ENCODE data around the gene SMYD2. TPM values are rescaled to one million over a fixed set of nuclear protein-coding genes. Genes with fewer than 3 reads are reported as not detected.

The SMYD2 gene
- total RNA-seq, 1 donor from 2014 or later: 34.8 TPM

DNA sequence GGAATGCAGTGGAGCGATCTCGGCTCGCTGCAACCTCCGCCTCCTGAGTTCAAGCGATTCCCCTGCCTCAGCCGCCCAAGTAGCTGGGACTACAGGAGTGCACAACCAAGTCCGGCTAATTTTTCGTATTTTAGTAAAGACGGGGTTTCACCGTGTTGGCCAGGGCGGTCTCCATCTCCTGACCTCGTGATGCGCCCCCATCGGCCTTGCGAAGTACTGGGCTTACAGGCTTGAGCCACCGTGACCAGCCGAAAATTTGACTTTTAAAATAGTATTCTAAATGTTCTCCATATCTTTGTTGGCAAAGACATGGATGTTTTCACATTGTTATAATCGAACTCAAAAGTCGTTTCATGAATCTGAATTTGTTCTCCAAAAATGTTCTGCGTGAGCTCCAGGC, 36.7 kb upstream of the SMYD2 start:
- Mint-ChIP-seq H3K4me1 (no peaks in the 10 kb centered on the region), H3K4me3 (no peak overlapping the region), H3K36me3 (no peaks in the 10 kb centered on the region), H3K9me3 (no peaks in the 10 kb centered on the region), H3K27ac (no peak overlapping the region), H3K27me3 (ENCODE audit: low read depth) (no peaks in the 10 kb centered on the region)
- DNase-seq (ENCODE audit: low spot score in 2 of 2, unreplicated experiment in 2 of 2): no peak
- TF ChIP-seq, protein P1, sequence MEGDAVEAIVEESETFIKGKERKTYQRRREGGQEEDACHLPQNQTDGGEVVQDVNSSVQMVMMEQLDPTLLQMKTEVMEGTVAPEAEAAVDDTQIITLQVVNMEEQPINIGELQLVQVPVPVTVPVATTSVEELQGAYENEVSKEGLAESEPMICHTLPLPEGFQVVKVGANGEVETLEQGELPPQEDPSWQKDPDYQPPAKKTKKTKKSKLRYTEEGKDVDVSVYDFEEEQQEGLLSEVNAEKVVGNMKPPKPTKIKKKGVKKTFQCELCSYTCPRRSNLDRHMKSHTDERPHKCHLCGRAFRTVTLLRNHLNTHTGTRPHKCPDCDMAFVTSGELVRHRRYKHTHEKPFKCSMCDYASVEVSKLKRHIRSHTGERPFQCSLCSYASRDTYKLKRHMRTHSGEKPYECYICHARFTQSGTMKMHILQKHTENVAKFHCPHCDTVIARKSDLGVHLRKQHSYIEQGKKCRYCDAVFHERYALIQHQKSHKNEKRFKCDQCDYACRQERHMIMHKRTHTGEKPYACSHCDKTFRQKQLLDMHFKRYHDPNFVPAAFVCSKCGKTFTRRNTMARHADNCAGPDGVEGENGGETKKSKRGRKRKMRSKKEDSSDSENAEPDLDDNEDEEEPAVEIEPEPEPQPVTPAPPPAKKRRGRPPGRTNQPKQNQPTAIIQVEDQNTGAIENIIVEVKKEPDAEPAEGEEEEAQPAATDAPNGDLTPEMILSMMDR (IDR thresholded peaks at IDR 0.05; ENCODE audit: unreplicated experiment): no peak

DNA sequence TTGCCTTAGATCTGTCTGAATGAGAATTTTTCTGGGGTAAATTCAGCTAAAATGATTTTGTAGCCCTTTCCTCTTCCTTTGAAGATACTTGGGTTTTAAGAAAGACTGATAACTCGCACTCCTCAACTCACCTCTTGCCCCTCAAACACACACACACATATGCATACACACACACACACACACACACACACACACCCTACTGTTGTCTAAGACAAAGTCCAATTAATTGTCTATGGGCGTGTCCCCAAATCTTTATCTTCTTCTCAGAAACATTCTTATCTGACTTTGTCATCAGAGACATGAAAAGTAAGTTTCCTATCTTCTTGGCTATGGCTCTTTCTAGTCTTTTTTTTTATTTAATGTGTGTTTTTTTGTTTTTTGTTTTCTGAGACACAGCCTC, 36.1 kb upstream of the SMYD2 start:
- no peaks in the 10 kb centered on the region for H3K36me3 Mint-ChIP-seq
- H3K27ac Mint-ChIP-seq: no peak overlapping the region
- H3K27me3 Mint-ChIP-seq (ENCODE audit: low read depth): no peaks in the 10 kb centered on the region
- DNase-seq (ENCODE audit: low spot score in 2 of 2, unreplicated experiment in 2 of 2): no peak
- H3K4me3 Mint-ChIP-seq: no peak overlapping the region
- no peaks in the 10 kb centered on the region for H3K9me3 Mint-ChIP-seq
- H3K4me1 Mint-ChIP-seq: no peaks in the 10 kb centered on the region
- TF ChIP-seq, protein P1 (IDR thresholded peaks at IDR 0.05; ENCODE audit: unreplicated experiment): no peak

DNA sequence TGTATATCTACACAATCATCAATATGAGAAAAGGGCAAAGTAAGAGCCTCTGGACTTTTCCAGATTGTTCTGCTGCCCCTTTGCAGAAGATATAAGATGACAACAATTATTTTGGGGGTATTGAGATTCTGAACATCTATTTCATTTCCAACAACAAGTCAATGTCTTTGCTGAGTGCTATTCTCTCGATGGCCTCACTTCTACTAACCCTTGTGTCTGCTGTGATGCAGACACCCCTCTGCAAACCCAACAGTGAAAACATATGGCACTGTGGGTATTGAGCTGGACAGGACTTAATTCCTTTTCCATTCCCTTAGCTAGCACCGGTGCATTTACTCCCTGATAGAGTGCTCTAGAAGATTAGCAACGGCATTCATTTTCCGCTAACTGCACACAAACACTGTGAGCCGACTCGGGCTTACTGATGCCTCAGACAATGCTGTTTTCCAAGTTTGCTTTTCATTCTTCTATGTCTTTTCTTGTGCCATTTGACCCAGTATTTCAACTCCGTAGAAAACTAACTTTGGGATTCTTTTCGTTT, 33.4 kb upstream of the SMYD2 start:
- no peaks in the 10 kb centered on the region for H3K9me3 Mint-ChIP-seq
- no peak overlapping the region for H3K4me3 Mint-ChIP-seq
- H3K27me3 Mint-ChIP-seq (ENCODE audit: low read depth): no peaks in the 10 kb centered on the region
- DNase-seq (ENCODE audit: low spot score in 2 of 2, unreplicated experiment in 2 of 2): no peak
- TF ChIP-seq, protein P1 (IDR thresholded peaks at IDR 0.05; ENCODE audit: unreplicated experiment): no peak
- no peaks in the 10 kb centered on the region for H3K36me3 Mint-ChIP-seq
- H3K27ac Mint-ChIP-seq: no peak overlapping the region
- peaks cover 2% of the 10 kb centered on the region for H3K4me1 Mint-ChIP-seq

DNA sequence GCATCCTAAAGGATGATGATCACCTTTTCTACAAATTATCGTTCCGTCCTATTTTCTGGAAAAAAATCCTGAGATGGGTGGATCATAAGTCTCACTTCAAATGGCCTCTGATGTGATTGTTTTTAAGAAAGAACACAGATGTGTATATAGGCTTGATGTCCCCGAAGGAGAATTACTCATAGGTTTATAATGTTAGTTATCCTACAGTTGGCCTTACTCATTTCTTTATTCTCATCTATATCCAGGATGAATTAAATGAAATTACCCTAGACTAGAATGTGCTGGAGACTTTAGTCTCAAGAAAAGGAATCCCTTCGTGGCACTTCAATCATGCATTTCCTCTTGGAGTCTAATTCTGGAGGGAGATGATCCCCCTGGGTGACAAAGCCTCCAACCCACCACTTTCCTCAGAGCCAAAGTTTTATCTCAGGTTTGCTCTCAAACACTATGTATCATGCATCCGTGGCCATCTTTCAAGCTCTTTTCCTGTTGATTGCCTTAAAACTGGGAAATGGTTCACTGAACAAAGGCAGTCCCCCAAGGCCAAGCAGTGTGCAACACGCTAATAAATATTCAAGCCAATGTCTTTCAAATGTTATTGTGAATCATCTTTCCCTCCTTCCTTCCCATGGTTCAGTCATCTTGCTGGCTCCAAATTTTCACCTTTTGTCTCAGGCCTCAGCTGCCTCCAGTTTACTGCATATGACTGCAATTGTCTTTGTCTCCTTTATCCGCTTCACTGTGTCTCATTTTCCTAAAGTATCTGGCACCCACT, 32.5 kb upstream of the SMYD2 start:
- no peak for DNase-seq (ENCODE audit: low spot score in 2 of 2, unreplicated experiment in 2 of 2)
- Mint-ChIP-seq H3K4me3 (no peak overlapping the region), H3K36me3 (no peaks in the 10 kb centered on the region), H3K27ac (no peak overlapping the region), H3K9me3 (no peaks in the 10 kb centered on the region), H3K4me1 (peaks cover 2% of the 10 kb centered on the region), H3K27me3 (ENCODE audit: low read depth) (no peaks in the 10 kb centered on the region)
- TF ChIP-seq, protein P1 (IDR thresholded peaks at IDR 0.05; ENCODE audit: unreplicated experiment): no peak

DNA sequence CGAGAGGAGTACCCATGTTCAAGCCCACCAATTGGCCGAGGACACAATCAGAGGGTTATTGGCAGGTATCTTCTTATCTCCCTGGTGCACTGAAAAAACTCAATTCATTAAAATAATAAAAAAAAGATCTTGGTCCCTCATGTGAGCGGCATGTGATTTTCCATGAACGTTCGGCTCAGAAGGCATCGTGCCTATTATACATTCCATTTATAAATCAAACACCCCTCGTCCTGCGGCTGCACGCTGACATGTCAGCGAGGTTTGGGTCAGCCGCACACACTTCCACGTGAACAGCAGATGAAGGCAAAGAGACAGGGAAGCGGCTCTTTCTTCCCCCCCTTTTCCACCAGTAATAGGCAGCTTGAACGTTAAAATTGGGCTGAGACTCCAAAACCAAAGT, 31.3 kb upstream of the SMYD2 start:
- no peak for DNase-seq (ENCODE audit: low spot score in 2 of 2, unreplicated experiment in 2 of 2)
- Mint-ChIP-seq H3K36me3 (no peaks in the 10 kb centered on the region), H3K9me3 (peaks cover 1% of the 10 kb centered on the region), H3K27ac (no peak overlapping the region), H3K4me3 (no peak overlapping the region), H3K4me1 (peaks cover 2% of the 10 kb centered on the region), H3K27me3 (ENCODE audit: low read depth) (no peaks in the 10 kb centered on the region)
- TF ChIP-seq, protein P1 (IDR thresholded peaks at IDR 0.05; ENCODE audit: unreplicated experiment): no peak

Data from mesothelial cell of epicardium (in vitro differentiated cells).